K562 (cell line): ENCODE data around the gene PDPR. TPM values are rescaled to one million over a fixed set of nuclear protein-coding genes. Genes with fewer than 3 reads are reported as not detected.
"Not testable (repeated sequence)": the region's sequence is repeated elsewhere in the genome, so short reads cannot be mapped to it uniquely, and the experiment has no call there.

Experiments used
- ATAC-seq: fragments of 200-7000 bp; cut with Tn5 transposase; 3 replicates; pipeline ENCODE4 v1.9.1; 2020; ENCODE audit warnings: moderate library complexity
- BruUV-seq: library from RNA; stranded (reverse); fragments of 400-500 nt; replicated peaks from 2 replicates; lab custom pipeline; 2021; lab: Mats Ljungman, UMichigan
- CTCF ChIA-PET: fragments of 300-600 bp; formaldehyde crosslinking; extraction: SDS; loops from one replicate; lab custom pipeline; 2021; ENCODE audit warnings: low intra/inter-chr PET ratio; lab: Yijun Ruan, JAX
- POLR2A ChIA-PET: fragments of 300-600, 350-650 bp; sonication (Branson Sonifier 250); formaldehyde crosslinking; extraction: SDS; loops from one replicate; lab custom pipeline; 2021; ENCODE audit warnings: antibody characterized with exemption, inconsistent platforms; lab: Yijun Ruan, JAX
- DNase-seq, 4 experiments: peaks; one replicate each; pipeline versions ENCODE4 v3.0.0 to v3.0.0-alpha.2; 2011 to 2018; ENCODE audit warnings: low spot score in 3 of 4, mixed read lengths in 3 of 4; ENCODE audit errors: extremely low read depth in 1 of 4
- FAIRE-seq: peaks from 2 replicates; lab custom pipeline; 2011; peaks lifted over from hg19 to GRCh38; lab: Jason Lieb, UNC
- H2AFZ ChIP-seq: 2 replicates; pipeline ENCODE4 v1.6.0; 2011; ENCODE audit warnings: low read depth, low read length, control low read depth, inconsistent platforms
- H3K27ac ChIP-seq: fragments of 200-600 bp; 3 replicates; pipeline ENCODE4 v1.8.0; 2011; ENCODE audit warnings: low read depth, mild to moderate bottlenecking, control low read depth, inconsistent platforms, low read length, moderate library complexity, mixed read lengths; ENCODE audit errors: extremely low read depth
- H3K27me3 ChIP-seq, 2 experiments: fragments of 300-600 bp in 1 of 2; 2 replicates in 1 of 2; 3 replicates in 1 of 2; pipeline versions ENCODE4 v1.6.0 to v1.8.0; 2011; ENCODE audit warnings: inconsistent platforms in 2 of 2, low read length in 2 of 2, mild to moderate bottlenecking in 1 of 2, mixed read lengths in 1 of 2, moderate library complexity in 1 of 2; ENCODE audit not compliant: control insufficient read depth in 2 of 2, insufficient read depth in 2 of 2
- H3K36me3 ChIP-seq: fragments of 300-600 bp; 3 replicates; pipeline ENCODE4 v1.8.0; 2011; ENCODE audit warnings: mild to moderate bottlenecking, low read length, inconsistent platforms; ENCODE audit not compliant: control insufficient read depth, insufficient read depth
- H3K4me1 ChIP-seq, 2 experiments: fragments of 200-600 bp in 1 of 2; replicated peaks in 1 of 2; 2 replicates in 1 of 2; 3 replicates in 1 of 2; pipeline versions ENCODE4 v1.5.1 to v1.8.0; 2011; ENCODE audit warnings: inconsistent platforms in 2 of 2, low read length in 2 of 2, mild to moderate bottlenecking in 1 of 2, mixed read lengths in 1 of 2, moderate library complexity in 1 of 2; ENCODE audit not compliant: control insufficient read depth in 2 of 2, insufficient read depth in 2 of 2
- H3K4me2 ChIP-seq: 2 replicates; pipeline ENCODE4 v1.6.1; 2011; ENCODE audit warnings: low read length, control low read depth, inconsistent platforms, mixed read lengths; ENCODE audit not compliant: insufficient read depth
- H3K4me3 ChIP-seq: fragments of 200-600 bp; sonication (generic), shearing (Covaris generic); 2 replicates; pipeline ENCODE4 v1.5.1; 2016; ENCODE audit warnings: control low read depth, inconsistent platforms
- H3K79me2 ChIP-seq: fragments of 200-600 bp; 3 replicates; pipeline ENCODE4 v1.8.0; 2011; ENCODE audit warnings: low read length, inconsistent platforms; ENCODE audit not compliant: control insufficient read depth, insufficient read depth
- H3K9ac ChIP-seq, 2 experiments: 2 replicates each; pipeline versions ENCODE4 v1.6.0 to v1.6.1; 2011; ENCODE audit warnings: low read depth in 2 of 2, low read length in 2 of 2, control low read depth in 1 of 2, inconsistent platforms in 1 of 2, mild to moderate bottlenecking in 1 of 2, mixed read lengths in 1 of 2; ENCODE audit not compliant: insufficient read depth in 1 of 2
- H3K9me1 ChIP-seq: one replicate; pipeline ENCODE4 v1.6.0; 2011; ENCODE audit warnings: inconsistent platforms, mild to moderate bottlenecking, low read length, moderate library complexity; ENCODE audit not compliant: control insufficient read depth, insufficient read depth
- H3K9me3 ChIP-seq: replicated peaks from 2 replicates; pipeline ENCODE4 v1.5.1; 2011; ENCODE audit warnings: low read depth, low read length, inconsistent platforms; ENCODE audit not compliant: control insufficient read depth, insufficient read depth
- H4K20me1 ChIP-seq: replicated peaks from 2 replicates; pipeline ENCODE4 v1.6.1; 2011; ENCODE audit warnings: low read length, inconsistent platforms, mixed read lengths; ENCODE audit not compliant: control insufficient read depth, insufficient read depth
- ZNF431 ChIP-seq: sonication (generic); formaldehyde crosslinking; IDR thresholded peaks from 2 replicates; pipeline ENCODE4 v1.8.0; 2022; ENCODE audit warnings: mild to moderate bottlenecking, missing genetic modification reagents
- WGBS: fragments of 100-300 bp; shearing (Covaris generic); methylation state at CpG from one replicate; pipeline ENCODE4 v1.1.6; 2016; ENCODE audit warnings: low coverage, mixed read lengths; ENCODE audit not compliant: insufficient coverage; ENCODE audit errors: missing lambda C conversion rate; 5-methylcytosine and 5-hydroxymethylcytosine counted together
- in situ Hi-C: fragments of 300-500 bp; cut with MboI; formaldehyde crosslinking; loops from 4 replicates; pipeline ENCODE4 v1.15.0; 2018; ENCODE audit warnings: inconsistent platforms, mixed read lengths
- intact Hi-C: fragments of 100-400 bp; cut with micrococcal nuclease; formaldehyde crosslinking; loops from 2 replicates; pipeline ENCODE4 v1.14.2; 2022
- polyA plus RNA-seq, 8 experiments: library from polyadenylated mRNA; depleted of rRNA in 4 of 8; stranded (reverse) in 5 of 8; unstranded in 3 of 8; fragments of >200 nt; fragmentation: Nextera tagmentation in 2 of 8; fragmentation: Illumina TruSeq in 1 of 8; extraction: Ambion mirVana in 2 of 8; extraction: Trizol in 1 of 8; gene quantifications; 2 replicates each; pipeline versions ENCODE4 v1.2.1 to v1.2.3, GENCODE V29; 2011 to 2014; ENCODE audit warnings: inconsistent platforms in 1 of 8, missing spikeins in 1 of 8
- small RNA-seq: library from RNA; depleted of rRNA; stranded (forward); fragments of <200 nt; gene quantifications from one replicate; pipeline ENCODE3, GENCODE V24; 2014
- total RNA-seq, 7 experiments: library from RNA; depleted of rRNA in 6 of 7; stranded (reverse); fragments of >200 nt in 6 of 7; fragmentation: Illumina TruSeq in 2 of 7; extraction: Trizol in 2 of 7; gene quantifications; 2 replicates each; pipeline versions ENCODE4 v1.2.1 to v1.2.3, GENCODE V29; 2011 to 2021; ENCODE audit warnings: low replicate concordance in 1 of 7

PDPR gene
- total and polyA plus RNA-seq, 9 of the 15 experiments (the other 6 are each of a cell fraction or from before 2014, with no cell fraction given), result 4.9 to 35.7 (median 19.1) TPM

DNA sequence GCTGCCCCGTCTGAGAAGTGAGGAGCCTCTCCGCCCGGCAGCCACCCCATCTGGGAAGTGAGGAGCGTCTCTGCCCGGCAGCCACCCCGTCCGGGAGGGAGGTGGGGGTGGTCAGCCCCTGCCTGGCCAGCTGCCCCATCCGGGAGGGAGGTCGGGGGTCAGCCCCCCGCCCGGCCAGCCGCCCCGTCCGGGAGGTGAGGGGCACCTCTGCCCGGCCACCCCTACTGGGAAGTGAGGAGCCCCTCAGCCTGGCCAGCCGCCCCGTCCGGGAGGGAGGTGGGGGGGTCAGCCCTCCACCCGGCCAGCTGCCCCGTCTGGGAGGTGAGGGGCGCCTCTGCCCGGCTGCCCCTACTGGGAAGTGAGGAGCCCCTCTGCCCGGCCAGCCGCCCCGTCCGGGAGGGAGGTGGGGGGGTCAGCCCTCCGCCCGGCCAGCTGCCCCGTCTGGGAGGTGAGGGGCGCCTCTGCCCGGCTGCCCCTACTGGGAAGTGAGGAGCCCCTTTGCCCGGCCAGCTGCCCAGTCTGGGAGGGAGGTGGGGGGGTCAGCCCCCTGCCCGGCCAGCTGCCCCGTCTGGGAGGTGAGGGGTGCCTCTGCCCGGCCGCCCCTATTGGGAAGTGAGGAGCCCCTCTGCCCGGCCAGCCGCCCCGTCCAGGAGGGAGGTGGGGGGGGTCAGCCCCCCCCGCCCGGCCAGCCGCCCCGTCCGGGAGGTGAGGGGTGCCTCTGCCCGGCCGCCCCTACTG is 90.7 kb downstream of the PDPR start:
- H2AFZ ChIP-seq, H3K9ac ChIP-seq, H3K27ac ChIP-seq, H3K4me2 ChIP-seq, DNase-seq, CTCF ChIA-PET, H3K4me3 ChIP-seq, FAIRE-seq, ATAC-seq, POLR2A ChIA-PET, BruUV-seq, in situ Hi-C loops, H3K9me1 ChIP-seq, intact Hi-C loops, H3K27me3 ChIP-seq, H4K20me1 ChIP-seq, H3K4me1 ChIP-seq, H3K9me3 ChIP-seq, H3K36me3 ChIP-seq, H3K79me2 ChIP-seq: not testable (repeated sequence)
- no CpG with 5 or more reads among the region's 46 CpGs for WGBS

DNA sequence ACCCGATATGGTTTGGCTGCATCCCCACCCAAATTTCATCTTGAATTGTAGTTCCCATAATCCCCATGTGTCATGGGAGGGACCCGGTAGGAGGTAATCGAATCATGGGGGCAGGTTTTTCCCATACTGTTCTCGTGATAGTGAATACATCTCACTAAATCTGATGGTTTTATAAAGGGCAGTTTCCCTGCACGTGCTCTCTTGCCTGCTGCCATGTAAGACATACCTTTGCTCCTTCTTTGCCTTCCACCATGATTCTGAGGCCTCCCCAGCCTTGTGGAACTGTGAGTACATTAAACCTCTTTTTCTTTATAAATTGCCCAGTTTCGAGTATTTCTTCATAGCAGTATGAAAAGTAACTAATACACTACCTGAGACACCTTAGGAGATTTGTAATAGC is 92.2 kb downstream of the PDPR start:
- H3K27me3 ChIP-seq, ATAC-seq, POLR2A ChIA-PET, H3K9ac ChIP-seq, H3K27ac ChIP-seq, H3K79me2 ChIP-seq, intact Hi-C loops, FAIRE-seq, H2AFZ ChIP-seq, H4K20me1 ChIP-seq, H3K4me1 ChIP-seq, BruUV-seq, H3K4me2 ChIP-seq, H3K9me3 ChIP-seq, CTCF ChIA-PET, in situ Hi-C loops, H3K36me3 ChIP-seq, DNase-seq, H3K9me1 ChIP-seq, H3K4me3 ChIP-seq: not testable (repeated sequence)
- WGBS, result 72% methylated on average over 6 of the region's 6 CpGs
- TF ChIP-seq ZNF431 (CRISPR knock-in tag), result peak; percentile 80; the same call in 1 of the 2 replicates

Small RNA genes lying within 50 kb of the gene (small RNA-seq; reads per million reads assigned to genes)
- gene AC009060.2, result not detected

Other genes with a start within 250 kb of the PDPR start
- gene CLEC18A, start 163.0 kb upstream of the PDPR start, total RNA-seq (2014; rRNA removed), result 0.23 and 0.24 TPM in 2 replicates
- 0.06 and 0.33 TPM in 2 replicates for gene CLEC18A, start 163.0 kb upstream of the PDPR start, total RNA-seq (2014; rRNA removed; fragmentation: Illumina TruSeq; extraction: Trizol)
- gene CLEC18A, start 163.0 kb upstream of the PDPR start, total RNA-seq (2015; rRNA removed; fragmentation: Illumina TruSeq; extraction: Trizol), result 0.19 and 0.25 TPM in 2 replicates
- gene CLEC18A, start 163.0 kb upstream of the PDPR start, total RNA-seq (2021), result 0.27 and 0.29 TPM in 2 replicates
- 0.17 and 0.28 TPM in 2 replicates for gene CLEC18A, start 163.0 kb upstream of the PDPR start, polyA plus RNA-seq (2011; rRNA removed)
- 0.13 and 0.22 TPM in 2 replicates for gene CLEC18A, start 163.0 kb upstream of the PDPR start, polyA plus RNA-seq (2014; fragmentation: Illumina TruSeq; extraction: Trizol)
- not detected for gene CLEC18A, start 163.0 kb upstream of the PDPR start, polyA plus RNA-seq (2014; fragmentation: Nextera tagmentation; extraction: Ambion mirVana)
- 0.08 and 0.58 TPM in 2 replicates for gene CLEC18A, start 163.0 kb upstream of the PDPR start, polyA plus RNA-seq (2014; rRNA removed)
- 1.0 and 1.3 TPM in 2 replicates for gene CLEC18C, start 59.5 kb downstream of the PDPR start, total RNA-seq (2014; rRNA removed)
- gene CLEC18C, start 59.5 kb downstream of the PDPR start, total RNA-seq (2014; rRNA removed; fragmentation: Illumina TruSeq; extraction: Trizol), result 0.15 TPM in 1 of 2 replicates, not detected in the other
- 0.54 and 0.90 TPM in 2 replicates for gene CLEC18C, start 59.5 kb downstream of the PDPR start, total RNA-seq (2015; rRNA removed; fragmentation: Illumina TruSeq; extraction: Trizol)
- gene CLEC18C, start 59.5 kb downstream of the PDPR start, total RNA-seq (2021), result 0.62 and 0.89 TPM in 2 replicates
- gene CLEC18C, start 59.5 kb downstream of the PDPR start, polyA plus RNA-seq (2011; rRNA removed), result 0.35 and 1.1 TPM in 2 replicates
- 0.06 and 0.11 TPM in 2 replicates for gene CLEC18C, start 59.5 kb downstream of the PDPR start, polyA plus RNA-seq (2014; fragmentation: Illumina TruSeq; extraction: Trizol)
- not detected for gene CLEC18C, start 59.5 kb downstream of the PDPR start, polyA plus RNA-seq (2014; fragmentation: Nextera tagmentation; extraction: Ambion mirVana)
- gene CLEC18C, start 59.5 kb downstream of the PDPR start, polyA plus RNA-seq (2014; rRNA removed), result 0.38 and 0.60 TPM in 2 replicates
- gene EXOSC6, start 137.6 kb downstream of the PDPR start, total RNA-seq (2014; rRNA removed), result 25.2 and 28.4 TPM in 2 replicates
- gene EXOSC6, start 137.6 kb downstream of the PDPR start, total RNA-seq (2014; rRNA removed; fragmentation: Illumina TruSeq; extraction: Trizol), result 17.1 and 18.5 TPM in 2 replicates
- gene EXOSC6, start 137.6 kb downstream of the PDPR start, total RNA-seq (2015; rRNA removed; fragmentation: Illumina TruSeq; extraction: Trizol), result 18.4 and 19.5 TPM in 2 replicates
- 27.6 and 29.0 TPM in 2 replicates for gene EXOSC6, start 137.6 kb downstream of the PDPR start, total RNA-seq (2021)
- 9.5 and 11.2 TPM in 2 replicates for gene EXOSC6, start 137.6 kb downstream of the PDPR start, polyA plus RNA-seq (2011; rRNA removed)
- gene EXOSC6, start 137.6 kb downstream of the PDPR start, polyA plus RNA-seq (2014; fragmentation: Illumina TruSeq; extraction: Trizol), result 10.0 and 10.3 TPM in 2 replicates
- gene EXOSC6, start 137.6 kb downstream of the PDPR start, polyA plus RNA-seq (2014; fragmentation: Nextera tagmentation; extraction: Ambion mirVana), result 10 to 100 TPM in 1 of 2 experiments, 1 to 10 TPM in 1; 9.2 to 11.6 TPM
- gene EXOSC6, start 137.6 kb downstream of the PDPR start, polyA plus RNA-seq (2014; rRNA removed), result 15.6 and 21.8 TPM in 2 replicates
- gene AARS1, start 175.2 kb downstream of the PDPR start, total RNA-seq (2014; rRNA removed), result 174 and 200 TPM in 2 replicates
- gene AARS1, start 175.2 kb downstream of the PDPR start, total RNA-seq (2014; rRNA removed; fragmentation: Illumina TruSeq; extraction: Trizol), result 104 and 106 TPM in 2 replicates
- 73.1 and 73.7 TPM in 2 replicates for gene AARS1, start 175.2 kb downstream of the PDPR start, total RNA-seq (2015; rRNA removed; fragmentation: Illumina TruSeq; extraction: Trizol)
- 190 and 207 TPM in 2 replicates for gene AARS1, start 175.2 kb downstream of the PDPR start, total RNA-seq (2021)
- gene AARS1, start 175.2 kb downstream of the PDPR start, polyA plus RNA-seq (2011; rRNA removed), result 235 and 246 TPM in 2 replicates
- 213 and 235 TPM in 2 replicates for gene AARS1, start 175.2 kb downstream of the PDPR start, polyA plus RNA-seq (2014; fragmentation: Illumina TruSeq; extraction: Trizol)
- 100 to 1,000 TPM in 1 of 2 experiments, 10 to 100 TPM in 1; 50.1 to 138 TPM for gene AARS1, start 175.2 kb downstream of the PDPR start, polyA plus RNA-seq (2014; fragmentation: Nextera tagmentation; extraction: Ambion mirVana)
- 165 and 174 TPM in 2 replicates for gene AARS1, start 175.2 kb downstream of the PDPR start, polyA plus RNA-seq (2014; rRNA removed)
- 25.8 and 27.2 TPM in 2 replicates for gene DDX19B, start 184.9 kb downstream of the PDPR start, total RNA-seq (2014; rRNA removed)
- 19.3 and 23.3 TPM in 2 replicates for gene DDX19B, start 184.9 kb downstream of the PDPR start, total RNA-seq (2014; rRNA removed; fragmentation: Illumina TruSeq; extraction: Trizol)
- 18.5 and 19.6 TPM in 2 replicates for gene DDX19B, start 184.9 kb downstream of the PDPR start, total RNA-seq (2015; rRNA removed; fragmentation: Illumina TruSeq; extraction: Trizol)
- gene DDX19B, start 184.9 kb downstream of the PDPR start, total RNA-seq (2021), result 19.2 and 20.8 TPM in 2 replicates
- 18.9 and 32.1 TPM in 2 replicates for gene DDX19B, start 184.9 kb downstream of the PDPR start, polyA plus RNA-seq (2011; rRNA removed)
- gene DDX19B, start 184.9 kb downstream of the PDPR start, polyA plus RNA-seq (2014; fragmentation: Illumina TruSeq; extraction: Trizol), result 32.9 and 39.9 TPM in 2 replicates
- 10 to 100 TPM in 1 of 2 experiments, 1 to 10 TPM in 1; 7.0 to 10.6 TPM for gene DDX19B, start 184.9 kb downstream of the PDPR start, polyA plus RNA-seq (2014; fragmentation: Nextera tagmentation; extraction: Ambion mirVana)
- gene DDX19B, start 184.9 kb downstream of the PDPR start, polyA plus RNA-seq (2014; rRNA removed), result 11.1 and 23.8 TPM in 2 replicates
- 65.6 and 77.8 TPM in 2 replicates for gene DDX19A, start 232.6 kb downstream of the PDPR start, total RNA-seq (2014; rRNA removed)
- 59.9 and 60.2 TPM in 2 replicates for gene DDX19A, start 232.6 kb downstream of the PDPR start, total RNA-seq (2014; rRNA removed; fragmentation: Illumina TruSeq; extraction: Trizol)
- 65.4 and 68.5 TPM in 2 replicates for gene DDX19A, start 232.6 kb downstream of the PDPR start, total RNA-seq (2015; rRNA removed; fragmentation: Illumina TruSeq; extraction: Trizol)
- gene DDX19A, start 232.6 kb downstream of the PDPR start, total RNA-seq (2021), result 50.1 and 55.2 TPM in 2 replicates
- gene DDX19A, start 232.6 kb downstream of the PDPR start, polyA plus RNA-seq (2011; rRNA removed), result 49.3 and 71.7 TPM in 2 replicates
- 82.2 and 95.9 TPM in 2 replicates for gene DDX19A, start 232.6 kb downstream of the PDPR start, polyA plus RNA-seq (2014; fragmentation: Illumina TruSeq; extraction: Trizol)
- 10 to 100 TPM; 27.3 to 57.9 TPM for gene DDX19A, start 232.6 kb downstream of the PDPR start, polyA plus RNA-seq (2014; fragmentation: Nextera tagmentation; extraction: Ambion mirVana)
- 66.4 and 74.9 TPM in 2 replicates for gene DDX19A, start 232.6 kb downstream of the PDPR start, polyA plus RNA-seq (2014; rRNA removed)